ENCODE measurements around the gene OSGEP. TPM values are rescaled to one million over a fixed set of nuclear protein-coding genes. Genes with fewer than 3 reads are reported as not detected.

OSGEP gene
- total RNA-seq, 1 experiment from 2014 or later, result 26.6 TPM

- peak within 1 kb of the TSS; percentile 86 to 87 for H3K4me3 ChIP-seq (ENCODE audit: low read depth in 2 of 2, low read length in 2 of 2)
- TF ChIP-seq POLR2AphosphoS5 (IDR thresholded peaks at IDR 0.05; ENCODE audit: low read depth, low read length) (peak; percentile 76; the same call in 1 of the 2 replicates), SIN3A (IDR thresholded peaks at IDR 0.05; ENCODE audit: borderline replicate concordance, insufficient read depth, low read depth, low read length) (no peak)
- ChIA-PET CTCF (interaction anchor here (0.5 to 0.6 kb wide), 2 partner anchors 21 to 104 kb away, joined by 3 to 6 read pairs; no protein-coding TSS in a partner anchor), POLR2A (interaction anchor here (1.1 kb wide), 1 partner anchor 70 kb away, joined by 3 read pairs; the partner anchor contains the start of gene PARP2)
- intact Hi-C loops (cut with micrococcal nuclease; ENCODE audit: unreplicated experiment), result no loop called here
- H3K27me3 ChIP-seq (ENCODE audit: control insufficient read depth, insufficient read depth, low read length), result no peaks in the 10 kb centered on the region
- H3K27ac ChIP-seq (ENCODE audit: low read length), result peak within 1 kb of the TSS; percentile 91
- peak; percentile 98 for ATAC-seq
- in situ Hi-C loops (cut with HindIII; ENCODE audit: low pct_unique_long_range_greater_than_20kb, low sequenced_read_pairs), result no loop called here
- DNase-seq (ENCODE audit: low read depth, low spot score), result no peak
- TSS peak; percentile 92 for BruUV-seq (replicated peaks)
- H3K9me3 ChIP-seq (ENCODE audit: control insufficient read depth, insufficient read depth, low read depth, low read length), result no peaks in the 10 kb centered on the region
- H3K36me3 ChIP-seq (ENCODE audit: control insufficient read depth, insufficient read depth, low read length), result no peaks in the 10 kb centered on the region; the same call in 1 of the 2 replicates
- H3K4me1 ChIP-seq (ENCODE audit: control insufficient read depth, insufficient read depth, low read length), result peaks cover 9% of the 10 kb centered on the region
These were observed 41.5 kb downstream of the OSGEP start, which contains the start of gene TEP1 for GRCh38 chr14:20412876-20413743. TSS of gene TEP1 (minus strand) at chr14:20413501. CDS start at chr14:20408439, 5,062 bp downstream.

- ATAC-seq (no peak), DNase-seq (ENCODE audit: low read depth, low spot score) (no peak)
- peak overlapping the region; percentile 86 to 87 for H3K4me3 ChIP-seq (ENCODE audit: low read depth in 2 of 2, low read length in 2 of 2)
- no peaks in the 10 kb centered on the region; the same call in 1 of the 2 replicates for H3K36me3 ChIP-seq (ENCODE audit: control insufficient read depth, insufficient read depth, low read length)
- ChIA-PET POLR2A (interaction anchor here (1.1 kb wide), 1 partner anchor 69 kb away, joined by 3 read pairs; the partner anchor contains the start of gene PARP2), CTCF (interaction anchor here (0.5 to 0.6 kb wide), 2 partner anchors 20 to 105 kb away, joined by 3 to 6 read pairs; no protein-coding TSS in a partner anchor)
- TF ChIP-seq CTCF (IDR thresholded peaks at IDR 0.05), result no peak
- TF ChIP-seq REST (IDR thresholded peaks at IDR 0.05; ENCODE audit: insufficient read depth in 1 of 2, low read depth in 2 of 2, low read length in 1 of 2), result no peak
- no peak for TF ChIP-seq POLR2AphosphoS5 (IDR thresholded peaks at IDR 0.05; ENCODE audit: low read depth, low read length)
- no peak for TF ChIP-seq TCF7L2 (IDR thresholded peaks at IDR 0.05; ENCODE audit: low read depth, low read length)
- TF ChIP-seq SIN3A (IDR thresholded peaks at IDR 0.05; ENCODE audit: borderline replicate concordance, insufficient read depth, low read depth, low read length), result no peak
- no peaks in the 10 kb centered on the region for H3K27me3 ChIP-seq (ENCODE audit: control insufficient read depth, insufficient read depth, low read length)
- no TSS peak for BruUV-seq (replicated peaks)
- intact Hi-C loops (cut with micrococcal nuclease; ENCODE audit: unreplicated experiment), result no loop called here
- peaks cover 9% of the 10 kb centered on the region for H3K4me1 ChIP-seq (ENCODE audit: control insufficient read depth, insufficient read depth, low read length)
- in situ Hi-C loops (cut with HindIII; ENCODE audit: low pct_unique_long_range_greater_than_20kb, low sequenced_read_pairs), result no loop called here
- H3K27ac ChIP-seq (ENCODE audit: low read length), result peak overlapping the region; percentile 91
- no peaks in the 10 kb centered on the region for H3K9me3 ChIP-seq (ENCODE audit: control insufficient read depth, insufficient read depth, low read depth, low read length)
These were observed 42.2 kb downstream of the OSGEP start for GRCh38 chr14:20412411-20412810.

All from Panc1 (cell line).